ENCODE data around the gene PCBP3.
"Not testable (repeated sequence)": the region's sequence is repeated elsewhere in the genome, so short reads cannot be mapped to it uniquely, and the experiment has no call there.

The PCBP3 gene

GRCh38 chr21:45876381-45877170, 233.1 kb downstream of the PCBP3 start:
- DNase-seq (ENCODE audit: low read depth), result no peak

- no peak for DNase-seq (ENCODE audit: low read depth)
Observed at GRCh38 chr21:45877171-45877438, 233.6 kb downstream of the PCBP3 start.

- DNase-seq (ENCODE audit: low read depth), result no peak
Observed at GRCh38 chr21:45877821-45878469, 234.4 kb downstream of the PCBP3 start.

- DNase-seq (ENCODE audit: low read depth), result no peak
Observed at GRCh38 chr21:45880097-45881068, 236.9 kb downstream of the PCBP3 start.

GRCh38 chr21:45882645-45883044, 239.1 kb downstream of the PCBP3 start:
- no peak for DNase-seq (ENCODE audit: low read depth)

- no peak for DNase-seq (ENCODE audit: low read depth)
Observed at GRCh38 chr21:45883090-45883489, 239.6 kb downstream of the PCBP3 start.

- no peak for DNase-seq (ENCODE audit: low read depth)
Observed at GRCh38 chr21:45885597-45885929, 242.0 kb downstream of the PCBP3 start.

GRCh38 chr21:45885930-45886601, 242.5 kb downstream of the PCBP3 start:
- not testable (repeated sequence) for DNase-seq (ENCODE audit: low read depth)

GRCh38 chr21:45886610-45887026, 243.1 kb downstream of the PCBP3 start:
- DNase-seq (ENCODE audit: low read depth), result no peak

- peak; percentile 65 for DNase-seq (ENCODE audit: low read depth)
Observed at GRCh38 chr21:45887120-45887611, 243.6 kb downstream of the PCBP3 start.

GRCh38 chr21:45887788-45888187, 244.3 kb downstream of the PCBP3 start:
- no peak for DNase-seq (ENCODE audit: low read depth)

GRCh38 chr21:45888386-45889009, 245.0 kb downstream of the PCBP3 start:
- DNase-seq (ENCODE audit: low read depth), result no peak

GRCh38 chr21:45889256-45889655, 245.7 kb downstream of the PCBP3 start:
- DNase-seq (ENCODE audit: low read depth), result no peak

- DNase-seq (ENCODE audit: low read depth), result no peak
Observed at GRCh38 chr21:45889961-45890360, 246.4 kb downstream of the PCBP3 start.

GRCh38 chr21:45891388-45892155, 248.0 kb downstream of the PCBP3 start:
- no peak for DNase-seq (ENCODE audit: low read depth)

- DNase-seq (ENCODE audit: low read depth), result no peak
Observed at GRCh38 chr21:45892156-45892915, 248.8 kb downstream of the PCBP3 start.

- DNase-seq (ENCODE audit: low read depth), result no peak
Observed at GRCh38 chr21:45892916-45893739, 249.6 kb downstream of the PCBP3 start.

GRCh38 chr21:45893740-45894449, 250.4 kb downstream of the PCBP3 start:
- DNase-seq (ENCODE audit: low read depth), result no peak

GRCh38 chr21:45894450-45894825, 250.9 kb downstream of the PCBP3 start:
- peak; percentile 37 for DNase-seq (ENCODE audit: low read depth)

Measured in GM04503 (cell line).